GM18873 (cell line): ENCODE data around the gene CAMTA1.

Source experiments
- ATAC-seq: cut with Tn5 transposase; IDR thresholded peaks from one replicate; pipeline ENCODE4 v1.9.1; 2021; ENCODE audit warnings: mild to moderate bottlenecking, moderate library complexity, moderate number of reproducible peaks; ENCODE audit not compliant: unreplicated experiment, low FRiP score

CAMTA1 gene

GRCh38 chr1:7339014-7339413 is 553.8 kb downstream of the CAMTA1 start:
- no peak for ATAC-seq

- ATAC-seq: no peak
Observed at GRCh38 chr1:7339953-7340352, 554.7 kb downstream of the CAMTA1 start.

- ATAC-seq: no peak
Observed at GRCh38 chr1:7341145-7341905, 556.1 kb downstream of the CAMTA1 start.

DNA sequence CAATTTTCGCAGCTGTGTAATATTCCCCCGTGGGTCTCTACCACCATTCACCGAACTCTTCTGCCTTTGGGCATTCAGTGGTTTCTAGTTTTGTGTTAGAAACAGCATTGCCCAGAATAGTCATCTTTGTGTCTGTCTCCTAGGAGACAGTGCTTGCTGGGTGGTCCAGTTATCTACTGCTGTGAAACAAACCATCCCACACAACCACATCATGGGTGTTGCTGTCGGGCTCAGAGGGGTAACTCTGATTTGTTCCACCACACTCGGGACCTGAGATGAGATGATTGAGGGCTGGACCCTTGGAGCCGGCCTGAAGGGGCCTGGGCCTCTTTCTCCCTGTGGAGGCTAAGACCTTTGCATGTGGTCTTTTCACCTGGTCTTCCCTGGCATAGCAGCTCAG is 558.6 kb downstream of the CAMTA1 start:
- no peak for ATAC-seq

- ATAC-seq: no peak
Observed at GRCh38 chr1:7344299-7344698, 559.0 kb downstream of the CAMTA1 start.

- no peak for ATAC-seq
Observed at GRCh38 chr1:7345516-7345915, 560.3 kb downstream of the CAMTA1 start.

DNA sequence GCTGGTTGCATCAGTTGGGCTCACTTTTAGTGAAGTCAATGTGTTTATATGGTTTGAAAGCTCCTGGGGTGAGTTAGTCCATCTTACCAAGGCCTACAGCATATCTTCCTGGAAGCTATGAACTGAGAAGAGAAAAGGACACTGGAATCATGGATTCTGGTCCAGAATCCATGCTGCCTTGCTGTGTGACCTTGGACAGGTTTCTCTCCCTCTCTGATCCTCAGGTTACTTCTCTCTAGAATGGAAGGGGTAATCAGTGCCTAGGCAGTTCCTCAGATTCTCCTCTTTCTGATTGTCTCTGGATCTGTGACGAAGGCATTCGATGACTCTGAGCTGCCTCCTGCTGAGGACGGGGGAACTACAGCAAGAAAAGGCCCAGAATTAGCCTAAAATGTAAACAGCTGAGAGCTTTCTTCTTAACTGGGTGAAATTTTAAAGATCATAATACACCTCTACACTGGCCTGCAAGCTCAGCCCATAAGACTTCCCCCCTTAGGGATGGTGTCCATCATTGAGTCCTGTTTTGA is 560.9 kb downstream of the CAMTA1 start:
- ATAC-seq: no peak

DNA sequence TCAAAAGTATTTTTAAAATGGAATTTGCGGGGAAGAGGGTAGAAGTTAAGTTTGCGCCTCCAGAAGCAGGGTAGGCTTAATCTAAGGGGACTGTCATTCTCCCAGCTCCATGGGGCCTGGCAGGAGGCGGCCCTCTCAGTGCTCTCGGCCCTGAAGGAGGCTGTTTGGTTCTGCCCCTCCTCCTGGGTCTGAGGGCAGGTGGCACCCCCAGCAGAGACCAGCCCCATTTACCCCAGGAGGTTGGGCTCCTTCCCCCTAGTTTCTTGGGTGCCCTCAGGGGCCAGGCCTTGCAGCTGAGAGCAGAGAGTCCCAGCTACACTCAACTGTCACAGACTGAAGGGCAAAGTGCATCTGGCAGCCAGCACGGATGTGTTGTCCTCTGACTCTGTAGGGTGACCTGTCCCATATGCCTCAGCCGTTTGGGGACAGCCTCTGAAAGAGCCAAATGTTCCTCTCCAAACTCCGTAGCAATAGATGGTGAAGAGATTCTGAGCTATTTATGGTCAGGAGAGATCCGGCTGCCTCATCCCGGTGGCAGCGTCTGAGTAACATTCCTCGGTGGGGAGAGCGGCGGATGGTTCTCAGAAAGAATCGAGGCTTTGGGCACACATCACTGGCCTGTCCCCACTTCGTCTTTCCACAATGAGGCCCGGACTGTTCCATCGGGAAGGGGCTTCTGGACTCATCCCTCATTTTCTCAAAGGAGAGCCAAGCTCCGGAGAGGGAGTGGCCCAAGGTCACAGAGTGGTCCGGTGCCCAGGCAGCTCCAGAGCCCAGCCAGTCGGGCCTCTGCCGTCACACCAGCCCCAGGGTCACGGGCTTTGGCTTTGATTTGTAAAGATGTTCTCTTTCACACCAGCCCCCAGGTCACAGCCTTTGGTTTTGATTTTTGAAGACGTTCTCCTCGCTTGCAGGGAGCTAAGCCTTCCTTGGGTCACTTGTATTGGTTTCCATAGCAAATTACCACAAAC is 561.6 kb downstream of the CAMTA1 start:
- no peak for ATAC-seq

DNA sequence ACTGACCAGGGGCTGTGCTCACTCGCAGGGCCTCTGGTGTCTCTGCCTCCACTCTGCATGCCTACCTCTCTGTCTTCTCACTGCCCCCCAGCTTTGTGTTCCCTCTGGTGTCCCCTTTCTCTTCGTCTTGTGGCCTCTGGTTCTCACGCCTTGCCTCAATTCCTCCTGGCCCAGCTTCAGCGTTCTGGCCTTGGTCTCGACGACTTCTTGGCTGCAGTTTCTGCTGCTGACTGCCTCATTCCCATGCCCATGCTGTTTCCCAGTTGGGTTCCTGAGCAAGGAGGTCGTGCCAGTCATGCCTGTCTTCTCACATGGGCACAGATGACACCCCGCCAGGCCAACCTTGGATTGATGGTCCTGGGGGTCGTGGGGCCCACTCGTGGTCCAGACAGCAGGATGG is 562.8 kb downstream of the CAMTA1 start:
- ATAC-seq: no peak

DNA sequence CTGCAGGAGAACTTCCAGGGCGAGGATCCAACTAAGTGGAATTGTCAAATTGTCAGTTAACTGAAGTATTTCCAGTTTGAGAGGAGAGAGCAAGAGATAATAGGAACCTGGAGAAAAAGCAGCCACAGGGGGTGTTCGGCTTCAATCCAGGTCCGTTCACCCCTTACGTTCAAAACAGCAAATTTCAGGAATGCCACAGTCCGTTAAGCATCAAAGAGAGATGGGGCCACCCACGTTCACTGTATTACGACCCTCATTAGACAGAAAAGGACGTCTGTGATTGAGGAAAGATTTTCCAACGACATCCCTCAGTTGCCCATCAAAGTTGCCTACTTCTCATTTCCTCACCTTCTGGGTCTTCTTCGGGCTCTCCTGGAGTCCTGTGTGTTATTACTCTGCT is 563.3 kb downstream of the CAMTA1 start:
- no peak for ATAC-seq

DNA sequence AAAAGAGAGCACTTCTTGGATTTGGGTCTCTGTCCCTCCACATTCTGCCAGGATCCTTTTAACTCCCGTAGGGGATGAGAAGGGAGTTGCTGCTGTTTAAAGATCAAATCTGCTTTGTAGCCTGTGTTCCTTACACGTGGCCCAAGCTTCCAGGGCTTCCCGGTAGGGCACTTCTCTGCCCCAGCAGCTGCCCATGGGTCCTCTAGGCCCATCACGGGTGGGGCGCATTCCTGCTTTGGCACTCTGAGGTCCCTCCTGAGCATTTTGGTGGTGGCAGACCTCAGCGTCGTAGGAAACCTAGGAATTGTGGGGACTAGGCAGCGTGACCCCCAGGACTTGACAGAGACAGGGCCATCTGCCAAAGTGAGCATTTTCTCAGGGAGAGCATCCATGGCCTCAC is 565.5 kb downstream of the CAMTA1 start:
- no peak for ATAC-seq

DNA sequence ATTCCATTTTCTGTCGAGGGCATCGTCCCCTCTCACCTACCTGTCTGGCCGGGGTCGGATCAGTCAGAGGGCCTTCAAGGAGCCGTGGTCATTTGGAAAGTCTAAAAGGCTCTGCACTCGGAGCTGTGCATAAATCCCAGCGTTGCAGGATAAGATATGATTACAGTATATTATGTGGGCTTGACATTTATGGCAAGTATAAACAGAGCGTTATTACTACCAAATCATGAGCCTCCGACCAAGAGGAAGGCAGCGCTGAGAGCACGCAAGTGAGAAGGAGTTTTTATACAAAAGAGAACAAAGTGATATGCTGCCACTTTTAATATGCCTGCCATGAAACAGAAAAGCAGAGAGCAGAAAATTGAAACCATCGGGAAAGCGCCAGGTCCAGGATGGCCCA is 566.4 kb downstream of the CAMTA1 start:
- ATAC-seq: no peak

DNA sequence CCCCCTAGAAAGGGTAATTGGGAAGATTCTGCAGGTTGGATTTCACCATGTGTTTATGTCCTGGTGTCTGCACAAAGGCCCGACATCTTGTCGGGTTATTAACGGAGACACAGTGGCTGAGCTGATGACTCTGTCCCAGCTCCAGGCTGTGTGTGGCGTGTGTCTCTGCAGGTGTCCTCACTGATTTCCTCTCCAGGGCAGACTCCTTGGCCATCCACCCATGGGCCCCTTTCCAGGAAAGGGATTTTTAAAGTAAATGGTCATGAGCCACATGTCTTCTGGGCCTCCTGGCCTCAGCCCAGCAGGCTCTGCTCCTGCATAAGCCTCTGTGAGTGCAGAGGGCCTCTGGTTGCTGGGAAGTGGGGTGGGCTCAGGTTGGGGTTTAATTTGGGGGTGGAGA is 567.1 kb downstream of the CAMTA1 start:
- no peak for ATAC-seq

GRCh38 chr1:7352974-7353373 is 567.7 kb downstream of the CAMTA1 start:
- no peak for ATAC-seq

GRCh38 chr1:7355646-7356045 is 570.4 kb downstream of the CAMTA1 start:
- ATAC-seq: no peak

DNA sequence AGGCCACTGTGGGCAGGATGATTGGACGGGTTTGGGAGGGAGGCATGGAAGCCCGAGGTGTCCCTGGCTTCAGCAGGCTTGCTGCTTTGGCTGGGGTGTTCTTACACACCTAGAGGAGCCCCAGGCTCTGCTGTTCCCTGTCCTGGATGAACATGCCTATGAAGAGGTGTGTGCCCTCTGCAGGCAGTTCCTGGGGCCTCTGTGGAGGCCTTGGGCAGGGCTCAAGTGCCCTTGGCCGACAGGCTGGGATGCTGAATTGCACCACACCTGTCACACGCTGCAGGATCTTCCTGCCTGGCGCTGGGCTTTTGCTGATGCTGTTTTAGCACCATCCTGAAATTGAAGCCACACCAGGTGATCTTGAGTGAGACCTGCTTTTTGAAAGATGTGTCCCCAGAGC is 570.8 kb downstream of the CAMTA1 start:
- ATAC-seq: no peak

GRCh38 chr1:7358425-7358824 is 573.2 kb downstream of the CAMTA1 start:
- ATAC-seq: no peak

- no peak for ATAC-seq
Observed at GRCh38 chr1:7360526-7360925, 575.3 kb downstream of the CAMTA1 start.

DNA sequence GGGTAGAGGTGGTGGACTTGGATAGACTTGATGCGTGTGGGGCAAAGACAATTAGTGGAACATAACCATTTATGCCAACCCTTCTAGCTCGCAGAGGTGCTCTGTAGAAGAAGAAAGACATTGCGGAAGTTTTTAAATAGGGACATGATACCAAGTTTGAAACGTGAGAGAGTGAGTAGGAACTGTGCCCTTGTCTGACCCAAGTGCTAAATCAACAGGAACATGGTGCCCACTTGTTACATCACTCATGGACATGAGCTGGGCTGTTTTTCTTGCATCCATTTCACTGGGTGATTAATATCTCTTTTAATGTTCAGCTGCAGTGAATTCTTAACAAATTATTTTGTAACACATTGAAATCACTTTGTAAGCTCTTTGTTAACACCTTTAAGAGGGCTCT is 577.7 kb downstream of the CAMTA1 start:
- ATAC-seq: no peak

DNA sequence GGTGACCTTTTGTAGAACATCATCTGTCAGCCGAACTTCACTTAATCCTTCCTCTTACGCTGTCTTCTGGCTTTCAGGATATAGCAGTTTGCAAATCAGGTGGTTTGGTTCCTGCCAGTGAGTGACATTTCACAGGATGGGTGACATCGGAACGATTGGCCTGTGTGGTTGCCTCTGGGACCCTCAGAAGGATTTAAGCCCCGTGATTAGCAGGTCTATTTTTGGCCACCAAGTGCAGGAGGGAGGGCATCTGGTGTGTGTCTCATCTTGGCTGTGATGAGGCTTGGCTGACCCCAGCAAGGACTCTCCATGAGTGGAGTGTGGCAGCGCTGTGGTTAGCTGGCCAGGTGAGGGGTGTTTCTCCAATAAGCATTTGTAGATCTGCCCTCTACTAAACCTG is 578.2 kb downstream of the CAMTA1 start:
- no peak for ATAC-seq

- no peak for ATAC-seq
Observed at GRCh38 chr1:7365706-7366105, 580.5 kb downstream of the CAMTA1 start.
